AG08396 (cell line): ENCODE data around the gene GFAP.

Experiments used
- DNase-seq: peaks from one replicate; pipeline ENCODE4 v3.0.0; 2012; ENCODE audit warnings: low spot score, mixed read lengths

Gene GFAP

DNA sequence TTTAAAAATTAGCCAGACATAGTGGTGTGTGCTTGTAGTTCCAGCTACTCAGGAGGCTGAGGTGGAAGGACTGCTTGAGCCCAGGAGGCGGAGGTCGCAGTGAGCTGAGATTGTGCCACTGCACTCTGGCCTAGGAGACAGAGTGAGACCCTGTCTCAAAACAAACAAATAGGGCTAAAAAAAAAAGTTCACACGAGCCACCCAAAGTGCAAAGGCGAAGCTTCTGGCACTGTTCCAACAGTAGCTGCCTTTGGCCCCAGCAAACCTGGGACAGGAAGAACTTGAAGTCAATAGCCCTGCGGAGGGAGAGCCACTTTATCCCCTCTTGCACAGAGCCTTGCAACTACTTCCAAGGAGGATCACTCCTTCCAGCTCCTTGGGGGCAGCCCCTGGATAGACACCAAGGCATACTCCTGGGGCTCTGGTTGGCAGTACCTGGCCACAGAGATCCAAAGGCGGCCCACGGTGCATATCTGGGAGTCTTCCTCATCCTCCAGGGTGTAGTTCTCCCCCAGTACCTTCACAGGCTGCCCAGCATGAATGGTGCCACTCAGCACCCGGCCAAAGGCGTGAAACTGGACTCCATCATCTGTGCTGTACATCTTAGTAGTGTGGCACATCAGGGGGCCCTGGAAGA is 52.9 kb downstream of the GFAP start:
- no peak for DNase-seq

DNA sequence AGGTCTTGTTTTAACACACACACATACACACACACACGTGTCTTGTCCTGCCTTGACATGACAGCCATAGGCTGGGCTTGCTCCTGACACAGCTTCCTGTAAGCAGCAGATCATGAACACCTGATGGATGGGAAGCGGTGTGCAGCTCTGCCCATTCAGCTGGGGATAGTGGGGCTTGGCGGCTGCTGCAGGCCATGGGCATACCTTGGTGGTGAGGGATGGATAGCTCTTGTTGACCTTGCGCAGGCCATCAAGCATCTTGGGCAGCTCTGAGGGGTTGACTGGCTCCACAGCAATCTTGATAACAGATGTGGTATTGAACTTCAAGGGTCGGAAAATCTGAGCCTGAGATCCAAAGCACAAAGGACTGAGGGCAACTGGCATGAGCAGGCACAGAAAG is 55.6 kb downstream of the GFAP start:
- DNase-seq: no peak

DNA sequence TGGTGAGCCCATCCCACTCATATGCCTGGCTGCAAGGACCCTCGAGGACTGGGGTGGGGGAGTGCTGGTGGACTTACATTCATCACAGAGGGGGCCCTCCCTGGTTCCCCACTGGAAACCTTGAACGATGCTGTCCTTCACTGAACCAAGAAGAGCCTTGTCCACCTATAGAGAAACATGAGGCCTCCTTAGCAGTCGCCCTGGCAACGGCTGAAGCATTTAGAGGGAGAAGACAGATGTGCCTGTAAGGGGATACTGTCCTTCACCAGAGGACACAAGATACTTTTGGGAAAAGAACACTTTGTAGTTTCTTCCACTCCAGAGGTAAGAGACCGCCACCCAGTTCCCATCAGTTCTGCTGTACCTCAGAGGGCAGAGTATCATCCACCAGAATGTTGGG is 61.1 kb downstream of the GFAP start:
- no peak for DNase-seq
